Activated T-cell treated with anti-CD3 and anti-CD28 coated beads, Interleukin-2, amount 50 U/mL, for 72 hours (primary cell): Measurements from ENCODE around the gene SIK1. TPM values are rescaled to one million over a fixed set of nuclear protein-coding genes. Genes with fewer than 3 reads are reported as not detected.
"Not testable (repeated sequence)": the region's sequence is repeated elsewhere in the genome, so short reads cannot be mapped to it uniquely, and the experiment has no call there.

Experiments
- ATAC-seq, 2 donors: fragments of 150-1000 bp; cut with Tn5 transposase; replicated peaks in 1 of 2; 2 replicates each; pipeline ENCODE4 v1.10.0; 2021; ENCODE audit warnings: moderate library complexity in 2 of 2, mild to moderate bottlenecking in 1 of 2
- DNase-seq, 2 donors: peaks; one replicate each; pipeline ENCODE4 v3.0.0; 2021 to 2022; ENCODE audit warnings: mixed read lengths in 1 of 2
- H3K27ac Mint-ChIP-seq: one replicate; pipeline ENCODE4 v1.8.0; 2022; ENCODE audit warnings: mild to moderate bottlenecking, moderate library complexity, mixed read lengths
- H3K27me3 Mint-ChIP-seq: one replicate; pipeline ENCODE4 v1.8.0; 2022; ENCODE audit warnings: low read depth, mixed read lengths
- H3K36me3 Mint-ChIP-seq, 2 donors: one replicate each; pipeline ENCODE4 v1.8.0; 2022; ENCODE audit warnings: mixed read lengths in 2 of 2, mild to moderate bottlenecking in 1 of 2; ENCODE audit not compliant: insufficient read depth in 2 of 2
- H3K4me1 Mint-ChIP-seq: one replicate; pipeline ENCODE4 v1.8.0; 2022; ENCODE audit warnings: low read depth, mixed read lengths
- H3K4me3 Mint-ChIP-seq, 2 donors: one replicate each; pipeline ENCODE4 v1.8.0; 2022; ENCODE audit warnings: mild to moderate bottlenecking in 2 of 2, mixed read lengths in 2 of 2, moderate library complexity in 2 of 2
- H3K9me3 Mint-ChIP-seq, 2 donors: one replicate each; pipeline ENCODE4 v1.8.0; 2022; ENCODE audit warnings: mixed read lengths in 2 of 2
- total RNA-seq, 2 donors: library from RNA; stranded (reverse); gene quantifications; one replicate each; pipeline ENCODE4 v1.2.3, GENCODE V29; 2022

Gene SIK1
- total RNA-seq, 2 donors from 2014 or later, result 5.1 to 6.7 TPM

DNA sequence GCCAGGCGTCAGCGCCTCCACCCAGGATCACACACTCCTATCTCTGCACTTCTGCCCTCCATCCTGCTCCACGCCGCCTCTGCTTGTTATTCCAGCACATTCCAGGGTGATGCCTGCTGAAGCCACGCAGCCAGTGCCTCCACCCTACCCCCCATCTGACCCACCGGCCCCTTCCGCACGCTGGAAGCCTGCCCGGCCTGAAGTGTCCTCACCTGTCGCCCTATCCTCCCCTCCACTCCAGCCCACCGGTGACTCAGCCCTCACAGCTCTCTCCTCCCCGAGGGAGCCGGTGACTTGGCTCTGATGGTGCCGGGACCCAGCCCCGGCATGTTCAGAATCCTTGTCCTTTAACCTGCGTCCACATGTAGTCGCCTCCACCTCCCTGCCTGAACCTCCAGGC is 24.9 kb upstream of the SIK1 start:
- H3K36me3 Mint-ChIP-seq, H3K27me3 Mint-ChIP-seq, ATAC-seq, H3K4me1 Mint-ChIP-seq, H3K4me3 Mint-ChIP-seq, DNase-seq, H3K9me3 Mint-ChIP-seq, H3K27ac Mint-ChIP-seq: not testable (repeated sequence)

DNA sequence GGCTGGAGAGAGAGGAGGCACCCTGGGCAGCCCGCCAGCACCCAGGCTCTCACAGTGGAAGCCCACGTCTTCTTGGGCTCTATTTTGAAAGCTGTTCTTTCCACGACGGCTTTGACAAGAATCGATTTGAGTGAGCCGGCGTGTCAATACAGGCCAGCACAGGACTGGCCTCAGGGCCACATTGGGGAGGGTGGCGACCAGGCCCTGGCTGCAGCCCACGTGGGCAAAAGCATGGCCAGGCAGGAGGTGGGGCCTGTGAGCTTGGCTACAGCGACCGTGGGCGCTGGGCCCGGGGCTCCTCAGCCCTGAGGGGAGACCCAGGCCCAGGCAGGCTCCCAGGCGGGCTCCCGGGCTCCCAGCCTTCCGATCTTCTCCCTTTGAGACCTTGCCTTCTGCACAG is 23.4 kb upstream of the SIK1 start:
- not testable (repeated sequence) for H3K4me3 Mint-ChIP-seq, H3K36me3 Mint-ChIP-seq, H3K9me3 Mint-ChIP-seq, H3K27ac Mint-ChIP-seq, ATAC-seq, DNase-seq, H3K4me1 Mint-ChIP-seq, H3K27me3 Mint-ChIP-seq

DNA sequence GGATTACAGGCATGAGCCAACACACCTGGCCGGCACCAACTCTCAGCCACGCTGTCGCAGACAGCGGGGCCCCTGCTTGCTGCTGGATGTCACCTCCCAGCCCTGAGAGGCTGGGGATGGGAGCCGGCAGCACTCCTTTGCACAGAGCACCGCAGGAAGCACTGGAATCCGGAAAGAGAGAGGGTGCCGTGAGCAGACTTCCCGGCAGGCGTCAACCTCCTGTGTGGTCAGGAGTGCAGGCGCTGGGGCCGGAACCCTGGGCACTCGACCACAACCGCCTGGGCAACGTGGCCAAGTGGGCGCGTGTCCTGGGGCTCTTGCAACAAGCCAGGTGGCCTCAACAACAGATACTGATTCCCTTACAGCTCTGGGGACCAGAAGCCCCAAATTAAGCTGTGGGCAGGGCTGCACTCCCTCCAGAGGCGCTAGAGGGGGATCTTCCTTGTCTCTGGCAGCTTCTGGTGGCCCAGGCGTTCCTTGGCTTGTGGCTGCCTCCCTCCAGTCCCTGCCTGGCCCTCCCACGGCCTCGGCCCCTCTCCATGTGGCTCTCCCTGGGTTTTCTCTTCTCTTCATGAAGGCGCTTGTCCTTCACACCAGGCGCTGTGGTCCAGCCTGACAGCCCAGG is 20.5 kb upstream of the SIK1 start:
- not testable (repeated sequence) for H3K9me3 Mint-ChIP-seq, H3K4me3 Mint-ChIP-seq, H3K27me3 Mint-ChIP-seq, DNase-seq, H3K4me1 Mint-ChIP-seq, H3K27ac Mint-ChIP-seq, ATAC-seq, H3K36me3 Mint-ChIP-seq

DNA sequence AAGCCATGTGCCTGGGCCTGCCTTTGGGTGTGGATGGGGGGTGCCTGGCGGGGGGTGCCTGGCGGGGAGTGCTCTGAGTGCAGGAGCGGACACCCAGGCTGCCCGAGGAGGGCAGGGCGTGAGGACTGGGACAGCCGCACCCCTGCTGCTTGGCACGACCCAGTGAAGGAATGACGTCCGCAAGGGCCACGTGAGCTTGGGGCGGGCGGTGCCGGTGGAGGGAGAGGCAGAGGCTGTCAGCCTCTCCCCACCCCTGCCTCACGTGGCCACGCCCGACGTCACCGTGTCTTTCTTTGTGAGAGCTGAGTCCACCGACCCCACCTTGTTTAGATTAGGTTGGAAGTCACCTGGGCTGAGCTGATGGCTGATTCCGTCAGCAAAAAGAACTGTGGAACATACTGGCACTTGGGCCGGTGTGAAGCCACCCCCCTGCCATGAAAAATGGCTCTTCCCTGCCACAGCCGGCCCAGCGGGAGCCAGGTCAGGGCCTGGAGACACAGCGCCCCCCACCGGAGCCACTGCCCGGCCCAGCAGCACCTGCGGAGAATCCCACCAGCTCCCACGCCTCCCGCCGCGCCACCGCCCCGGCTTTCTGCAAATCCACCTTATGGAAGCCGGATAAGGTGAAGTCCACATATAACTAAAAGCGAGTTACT is 19.5 kb upstream of the SIK1 start:
- H3K4me1 Mint-ChIP-seq, H3K9me3 Mint-ChIP-seq, H3K27ac Mint-ChIP-seq, H3K36me3 Mint-ChIP-seq, H3K27me3 Mint-ChIP-seq, ATAC-seq, H3K4me3 Mint-ChIP-seq, DNase-seq: not testable (repeated sequence)

DNA sequence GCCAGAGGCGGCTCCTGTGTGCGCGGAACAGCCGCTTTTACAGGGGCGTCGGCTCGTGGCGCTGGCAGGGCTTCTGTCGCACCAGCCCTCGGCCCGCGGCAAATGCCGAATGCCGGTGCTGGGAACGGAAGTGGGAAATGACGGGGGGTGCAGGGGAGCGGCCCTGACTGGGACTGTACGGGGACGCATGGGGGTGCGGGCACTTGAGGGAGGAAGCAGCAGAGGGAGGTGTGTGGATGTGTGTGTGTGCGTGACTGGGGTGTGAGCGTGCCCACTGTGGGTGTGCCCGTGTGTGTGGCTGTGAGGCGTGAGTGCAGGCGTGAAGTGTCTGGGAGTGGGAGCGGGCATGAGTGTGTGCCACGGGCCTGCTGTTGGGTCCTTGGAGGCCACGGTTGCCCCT is 17.6 kb upstream of the SIK1 start:
- not testable (repeated sequence) for H3K9me3 Mint-ChIP-seq, H3K27ac Mint-ChIP-seq, H3K4me3 Mint-ChIP-seq, H3K27me3 Mint-ChIP-seq, H3K4me1 Mint-ChIP-seq, H3K36me3 Mint-ChIP-seq, DNase-seq
- ATAC-seq, result peak in 1 of 2 donors; percentile 33

DNA sequence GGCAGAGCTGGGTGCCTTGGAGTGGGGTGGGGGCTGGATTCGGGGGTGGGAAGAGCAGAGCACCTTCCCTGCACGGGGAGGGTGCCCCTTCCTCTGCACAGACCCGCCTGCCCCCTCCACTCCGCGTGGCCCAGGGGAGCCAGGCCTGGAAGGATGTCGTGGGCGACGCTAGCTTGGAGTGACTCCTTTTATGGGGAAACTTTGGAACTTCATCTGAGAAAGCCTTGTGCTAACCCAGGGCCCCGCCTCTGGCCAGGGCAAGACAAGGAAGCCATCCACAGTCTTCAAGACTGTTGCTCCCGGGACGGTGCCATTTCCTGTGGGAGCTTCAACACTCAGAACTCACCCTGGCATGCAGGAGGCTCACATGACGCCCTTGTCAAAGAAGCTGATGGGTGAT is 15.6 kb upstream of the SIK1 start:
- not testable (repeated sequence) for H3K27ac Mint-ChIP-seq, H3K27me3 Mint-ChIP-seq, H3K36me3 Mint-ChIP-seq, H3K9me3 Mint-ChIP-seq, ATAC-seq, H3K4me3 Mint-ChIP-seq, DNase-seq, H3K4me1 Mint-ChIP-seq

DNA sequence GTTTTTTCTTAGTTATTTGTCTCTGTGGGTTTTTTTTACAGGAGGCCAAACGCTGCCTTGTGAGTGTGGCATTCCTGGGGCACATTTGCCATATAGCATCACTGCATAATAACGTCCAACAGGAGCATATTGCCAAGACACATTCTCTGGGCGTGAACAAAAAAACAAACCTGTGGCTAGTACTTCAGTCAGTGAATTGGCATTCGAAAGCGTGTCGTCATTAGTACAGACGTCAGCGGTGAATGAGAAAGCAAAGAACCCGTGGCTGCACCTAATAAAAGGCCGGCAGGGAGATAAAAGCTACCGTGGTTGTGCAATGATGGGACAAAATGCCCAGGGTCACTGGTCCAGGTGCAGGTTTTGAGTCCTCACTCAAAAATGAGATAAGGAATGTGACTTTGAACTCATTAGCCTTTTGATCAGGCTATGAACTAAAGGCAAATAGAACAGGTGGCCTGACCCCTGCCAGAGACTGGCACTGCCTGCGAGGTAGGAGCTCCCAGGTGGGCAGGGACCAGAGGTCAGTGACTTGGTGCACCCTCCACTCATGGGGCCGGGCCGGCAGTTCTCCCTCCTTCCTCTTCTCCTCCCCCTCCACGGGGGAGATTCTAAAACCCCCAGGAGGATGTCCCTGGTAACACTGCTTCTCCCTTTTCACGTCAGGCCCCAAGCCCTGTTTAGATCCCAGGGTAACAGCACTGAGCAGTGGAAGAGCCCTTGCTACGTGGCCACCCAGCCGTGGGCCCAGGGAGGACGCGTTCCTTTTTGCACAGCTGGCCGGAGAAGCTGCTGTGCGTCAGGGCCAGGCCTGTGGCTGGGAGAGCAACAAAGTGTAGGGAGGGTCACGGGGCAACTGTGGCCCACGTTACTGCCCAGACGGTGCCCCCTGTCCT is 14.2 kb upstream of the SIK1 start:
- H3K36me3 Mint-ChIP-seq, H3K27ac Mint-ChIP-seq, H3K9me3 Mint-ChIP-seq: not testable (repeated sequence)

DNA sequence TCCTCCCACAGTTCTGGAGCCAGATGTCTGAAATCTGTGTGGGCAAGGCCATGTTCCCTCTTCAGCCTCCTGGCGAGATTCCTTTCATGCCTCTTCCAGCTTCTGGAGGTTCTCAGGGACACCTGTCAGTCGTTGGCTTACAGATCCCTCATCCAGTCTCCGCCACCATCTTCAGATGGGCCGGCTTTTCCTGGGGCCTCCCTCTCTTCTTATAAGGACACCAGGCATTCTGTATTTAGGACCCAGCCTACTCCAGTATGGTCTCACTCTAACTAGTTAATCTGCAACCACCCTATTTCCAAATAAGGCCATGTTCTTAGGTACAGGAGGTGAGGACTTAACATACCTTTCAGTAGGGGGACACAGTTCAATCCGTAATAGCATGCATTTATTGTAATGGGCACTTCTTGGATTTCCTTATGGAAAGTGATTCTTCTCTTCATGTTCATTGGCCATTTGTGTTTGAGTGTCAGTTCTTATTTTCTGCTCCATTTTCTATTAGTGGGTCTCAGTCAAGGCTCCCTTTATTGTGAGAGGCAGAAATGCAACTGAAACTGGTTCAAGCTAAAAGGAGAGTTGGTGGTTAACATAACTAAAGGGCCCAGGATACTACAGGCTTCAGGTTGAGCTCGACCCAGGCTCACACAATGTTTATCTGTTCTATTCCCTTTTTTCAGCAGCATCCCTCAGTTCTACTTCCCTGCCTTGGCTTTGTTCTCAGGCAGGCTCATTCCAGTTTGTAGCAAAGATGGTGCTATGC is 12.6 kb upstream of the SIK1 start:
- H3K4me3 Mint-ChIP-seq, H3K36me3 Mint-ChIP-seq, H3K27ac Mint-ChIP-seq, ATAC-seq, H3K4me1 Mint-ChIP-seq, H3K9me3 Mint-ChIP-seq, DNase-seq, H3K27me3 Mint-ChIP-seq: not testable (repeated sequence)

More for the DNA sequence above, 14.2 kb upstream of the SIK1 start:
- not testable (repeated sequence) for H3K4me1 Mint-ChIP-seq, H3K4me3 Mint-ChIP-seq, H3K27me3 Mint-ChIP-seq, ATAC-seq, DNase-seq

DNA sequence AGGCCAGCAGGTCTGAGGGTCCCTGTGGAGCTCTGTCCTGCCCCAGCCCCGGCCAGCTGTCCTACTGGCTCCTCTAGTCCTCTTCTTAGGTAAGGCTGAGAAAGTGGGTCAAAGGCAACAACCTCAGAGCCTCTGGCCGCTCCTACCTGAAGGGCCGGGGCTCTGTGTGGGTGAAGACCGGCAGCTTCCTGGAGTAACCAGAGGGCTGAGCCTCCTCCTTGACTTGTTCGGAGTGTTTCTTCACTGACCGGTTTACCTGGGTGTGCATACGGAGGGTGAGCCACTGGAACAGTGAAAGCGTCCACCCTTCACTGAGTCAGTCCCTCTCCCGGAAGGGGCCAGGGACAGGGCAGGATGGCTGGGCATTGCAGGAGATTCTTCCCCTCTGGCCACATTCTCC is 9.3 kb upstream of the SIK1 start:
- H3K27me3 Mint-ChIP-seq, H3K4me1 Mint-ChIP-seq, H3K27ac Mint-ChIP-seq, ATAC-seq, DNase-seq, H3K36me3 Mint-ChIP-seq, H3K9me3 Mint-ChIP-seq, H3K4me3 Mint-ChIP-seq: not testable (repeated sequence)

DNA sequence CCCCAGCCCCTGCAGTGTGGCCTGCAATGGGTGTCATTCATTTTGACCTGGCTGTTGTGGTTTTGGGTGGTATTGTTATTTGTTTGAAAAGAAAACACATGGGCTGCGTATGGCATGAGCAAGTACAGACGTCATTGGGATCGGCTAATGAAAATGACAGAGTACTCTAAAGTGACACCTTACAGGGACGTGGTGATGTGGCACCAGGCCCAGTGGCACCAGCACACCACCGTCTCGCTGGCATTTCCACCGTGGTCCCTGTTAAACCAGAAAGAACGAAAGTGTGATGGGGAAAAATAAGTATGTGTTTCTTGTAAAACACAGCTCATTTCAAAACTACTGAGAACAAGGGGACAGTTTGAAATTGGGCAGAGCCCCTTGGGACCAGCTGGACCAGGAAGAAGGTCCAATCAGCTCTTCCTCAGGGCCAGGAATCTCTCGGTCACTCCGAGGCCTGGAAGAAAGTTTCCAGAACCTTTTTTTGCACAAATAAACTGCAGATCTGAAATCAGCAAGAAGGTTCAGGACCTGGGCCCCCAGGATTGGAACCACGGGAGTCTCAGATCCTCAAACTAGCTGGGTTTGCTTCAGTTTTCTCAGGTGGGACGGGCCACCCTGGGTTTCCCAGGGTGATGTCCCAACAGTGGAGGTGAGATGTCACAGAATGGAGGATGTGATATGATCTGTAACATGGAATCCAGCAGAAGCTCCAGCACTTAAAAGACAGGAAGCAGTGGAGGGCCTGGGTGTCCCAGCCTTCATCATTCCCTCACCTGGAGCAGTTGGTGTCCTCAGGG is 6.6 kb upstream of the SIK1 start:
- H3K27ac Mint-ChIP-seq, H3K36me3 Mint-ChIP-seq, ATAC-seq, DNase-seq, H3K4me3 Mint-ChIP-seq, H3K4me1 Mint-ChIP-seq, H3K9me3 Mint-ChIP-seq, H3K27me3 Mint-ChIP-seq: not testable (repeated sequence)

DNA sequence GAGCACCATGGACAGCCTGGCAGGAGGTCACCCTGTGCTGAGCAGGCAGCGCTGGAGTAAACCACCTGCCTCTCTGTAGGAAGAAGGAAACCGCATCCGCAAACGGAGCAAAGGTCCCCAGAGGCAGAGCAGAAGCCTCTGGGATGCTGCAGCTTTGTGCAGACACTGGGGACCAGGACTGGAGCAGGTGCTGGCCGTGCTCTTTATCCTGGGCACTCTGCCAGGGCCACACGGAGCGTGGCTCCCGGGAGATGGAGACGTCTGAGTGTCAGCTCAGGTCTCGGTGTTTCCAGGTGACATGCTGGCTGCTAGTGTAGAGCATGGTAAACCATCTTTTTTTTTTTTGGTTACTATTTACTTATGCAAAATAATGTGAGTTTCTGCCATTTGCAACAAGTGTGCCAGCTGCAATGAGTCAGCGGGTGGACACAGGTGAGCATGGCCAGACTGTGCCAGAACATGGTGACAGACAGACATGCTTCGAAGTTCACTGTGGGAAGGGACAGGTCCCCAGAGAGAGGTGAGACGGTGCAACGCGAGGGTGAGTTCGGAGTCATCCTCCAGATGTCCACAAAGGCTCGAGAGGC is 4.0 kb upstream of the SIK1 start:
- not testable (repeated sequence) for H3K27ac Mint-ChIP-seq, H3K4me1 Mint-ChIP-seq, H3K27me3 Mint-ChIP-seq, DNase-seq, H3K36me3 Mint-ChIP-seq, H3K9me3 Mint-ChIP-seq, ATAC-seq, H3K4me3 Mint-ChIP-seq

DNA sequence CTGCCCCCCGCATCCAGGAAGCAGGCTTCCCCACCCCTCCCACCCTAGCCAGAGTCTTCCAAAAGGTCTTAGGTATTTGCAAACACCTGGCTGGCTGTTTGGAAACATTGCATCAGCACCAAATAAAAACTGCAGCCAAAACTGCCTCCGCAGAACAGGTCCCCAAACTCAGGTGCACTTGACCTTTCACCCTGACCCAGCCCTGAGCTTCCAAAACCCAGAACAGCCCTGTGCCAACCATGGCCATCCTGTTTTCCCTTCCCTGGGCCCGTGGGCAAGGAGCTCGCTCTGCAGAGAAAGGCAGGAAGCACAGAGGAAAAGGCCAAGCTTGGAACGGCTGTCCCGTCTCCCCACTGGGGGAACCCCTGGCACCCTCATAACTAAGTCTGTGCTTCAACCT is 2.0 kb upstream of the SIK1 start:
- H3K27me3 Mint-ChIP-seq, H3K4me3 Mint-ChIP-seq, H3K9me3 Mint-ChIP-seq, H3K27ac Mint-ChIP-seq, H3K36me3 Mint-ChIP-seq, DNase-seq, ATAC-seq, H3K4me1 Mint-ChIP-seq: not testable (repeated sequence)
